Type B pancreatic cell (in vitro differentiated cells): ENCODE measurements around the gene MYO18A. TPM values are rescaled to one million over a fixed set of nuclear protein-coding genes. Genes with fewer than 3 reads are reported as not detected.

ENCODE experiments used
- DNase-seq: peaks from one replicate; pipeline ENCODE4 v3.0.0; 2021; ENCODE audit warnings: mixed read lengths; ENCODE audit not compliant: unreplicated experiment; ENCODE audit errors: extremely low spot score
- H3K27ac Mint-ChIP-seq: 2 replicates; pipeline ENCODE4 v1.8.0; 2021; ENCODE audit warnings: mild to moderate bottlenecking, mixed read lengths
- H3K27me3 Mint-ChIP-seq: 2 replicates; pipeline ENCODE4 v1.8.0; 2021; ENCODE audit warnings: mixed read lengths
- H3K36me3 Mint-ChIP-seq: 2 replicates; pipeline ENCODE4 v1.8.0; 2021; ENCODE audit warnings: mixed read lengths
- H3K4me1 Mint-ChIP-seq: one replicate; pipeline ENCODE4 v1.8.0; 2021; ENCODE audit warnings: mixed read lengths; ENCODE audit not compliant: unreplicated experiment
- H3K4me3 Mint-ChIP-seq: 2 replicates; pipeline ENCODE4 v1.8.0; 2021; ENCODE audit warnings: mild to moderate bottlenecking, mixed read lengths
- H3K9me3 Mint-ChIP-seq: 2 replicates; pipeline ENCODE4 v1.8.0; 2021; ENCODE audit warnings: mixed read lengths
- total RNA-seq: library from RNA; stranded (reverse); gene quantifications from 2 replicates; pipeline ENCODE4 v1.2.1, GENCODE V29; 2021; ENCODE audit warnings: low replicate concordance
- TF ChIP-seq, protein P1 (sequence below): fragments of 200-600 bp; sonication (generic); conservative IDR thresholded peaks from 2 replicates; pipeline ENCODE4 v1.5.0; 2021; ENCODE audit warnings: antibody characterized with exemption, mild to moderate bottlenecking

The MYO18A gene
- total RNA-seq, 1 donor from 2014 or later: 46.6 TPM

DNA sequence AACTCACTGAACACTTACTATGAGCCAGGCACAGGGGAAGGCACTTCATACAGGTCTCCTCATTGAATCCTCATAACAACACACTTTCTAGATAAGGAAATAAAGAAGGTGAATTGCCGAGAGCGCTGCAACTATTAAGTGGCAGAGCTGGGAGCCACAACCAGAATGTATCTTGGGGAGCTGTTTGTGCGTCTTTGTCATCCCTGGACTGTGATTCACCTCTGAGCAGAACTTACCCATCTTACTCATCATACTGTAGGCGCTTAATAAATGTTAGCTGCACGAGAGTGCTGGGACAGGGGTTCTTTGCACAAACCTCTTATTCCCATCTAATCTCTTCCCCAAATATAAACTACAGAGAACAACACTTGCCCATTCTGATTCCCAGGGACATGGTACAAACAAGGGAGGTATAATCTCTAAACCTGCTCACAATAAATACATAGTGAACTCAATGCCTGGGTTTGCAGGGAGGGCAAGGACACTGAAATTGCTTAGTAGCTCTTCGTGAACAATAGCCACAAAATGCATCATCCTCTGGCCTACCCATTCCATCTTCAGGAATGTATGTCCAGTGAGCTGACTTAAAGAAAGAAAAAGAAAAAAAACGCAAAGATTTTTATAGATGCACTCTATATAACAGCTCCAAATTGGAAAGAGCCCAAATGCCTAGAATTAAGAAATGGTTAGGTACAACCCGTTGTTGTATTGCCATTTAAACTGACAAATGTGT is 43.0 kb downstream of the MYO18A start:
- H3K27me3 Mint-ChIP-seq: no peaks in the 10 kb centered on the region
- TF ChIP-seq, protein P1, sequence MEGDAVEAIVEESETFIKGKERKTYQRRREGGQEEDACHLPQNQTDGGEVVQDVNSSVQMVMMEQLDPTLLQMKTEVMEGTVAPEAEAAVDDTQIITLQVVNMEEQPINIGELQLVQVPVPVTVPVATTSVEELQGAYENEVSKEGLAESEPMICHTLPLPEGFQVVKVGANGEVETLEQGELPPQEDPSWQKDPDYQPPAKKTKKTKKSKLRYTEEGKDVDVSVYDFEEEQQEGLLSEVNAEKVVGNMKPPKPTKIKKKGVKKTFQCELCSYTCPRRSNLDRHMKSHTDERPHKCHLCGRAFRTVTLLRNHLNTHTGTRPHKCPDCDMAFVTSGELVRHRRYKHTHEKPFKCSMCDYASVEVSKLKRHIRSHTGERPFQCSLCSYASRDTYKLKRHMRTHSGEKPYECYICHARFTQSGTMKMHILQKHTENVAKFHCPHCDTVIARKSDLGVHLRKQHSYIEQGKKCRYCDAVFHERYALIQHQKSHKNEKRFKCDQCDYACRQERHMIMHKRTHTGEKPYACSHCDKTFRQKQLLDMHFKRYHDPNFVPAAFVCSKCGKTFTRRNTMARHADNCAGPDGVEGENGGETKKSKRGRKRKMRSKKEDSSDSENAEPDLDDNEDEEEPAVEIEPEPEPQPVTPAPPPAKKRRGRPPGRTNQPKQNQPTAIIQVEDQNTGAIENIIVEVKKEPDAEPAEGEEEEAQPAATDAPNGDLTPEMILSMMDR: no peak
- H3K4me3 Mint-ChIP-seq: no peak overlapping the region
- no peak for DNase-seq
- no peaks in the 10 kb centered on the region for H3K9me3 Mint-ChIP-seq
- H3K4me1 Mint-ChIP-seq: peaks cover 28% of the 10 kb centered on the region
- H3K36me3 Mint-ChIP-seq: no peaks in the 10 kb centered on the region
- H3K27ac Mint-ChIP-seq: no peak overlapping the region

DNA sequence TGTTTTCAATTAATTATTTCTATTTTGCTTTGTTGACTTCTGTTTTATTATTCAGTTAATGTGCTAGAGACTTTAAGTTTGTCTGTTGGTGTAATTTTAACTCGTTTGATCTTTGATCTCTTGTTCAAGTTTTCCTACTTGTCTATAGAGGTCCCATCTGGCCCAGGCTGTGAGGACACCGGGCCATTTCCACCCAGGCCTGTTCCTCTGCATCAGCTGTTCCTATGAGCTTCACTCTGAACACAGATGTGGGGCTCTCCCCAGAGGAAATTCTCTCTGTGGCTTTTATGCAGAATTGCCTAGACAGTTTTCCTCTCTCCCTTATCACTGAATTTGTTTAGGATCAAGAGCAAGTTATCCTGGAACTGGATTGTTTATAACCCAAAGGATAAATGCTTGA is 44.7 kb downstream of the MYO18A start:
- Mint-ChIP-seq H3K9me3 (no peaks in the 10 kb centered on the region), H3K27ac (no peak overlapping the region), H3K27me3 (no peaks in the 10 kb centered on the region), H3K4me1 (peaks cover 16% of the 10 kb centered on the region), H3K4me3 (no peak overlapping the region), H3K36me3 (no peaks in the 10 kb centered on the region)
- DNase-seq: no peak
- TF ChIP-seq, protein P1: no peak

DNA sequence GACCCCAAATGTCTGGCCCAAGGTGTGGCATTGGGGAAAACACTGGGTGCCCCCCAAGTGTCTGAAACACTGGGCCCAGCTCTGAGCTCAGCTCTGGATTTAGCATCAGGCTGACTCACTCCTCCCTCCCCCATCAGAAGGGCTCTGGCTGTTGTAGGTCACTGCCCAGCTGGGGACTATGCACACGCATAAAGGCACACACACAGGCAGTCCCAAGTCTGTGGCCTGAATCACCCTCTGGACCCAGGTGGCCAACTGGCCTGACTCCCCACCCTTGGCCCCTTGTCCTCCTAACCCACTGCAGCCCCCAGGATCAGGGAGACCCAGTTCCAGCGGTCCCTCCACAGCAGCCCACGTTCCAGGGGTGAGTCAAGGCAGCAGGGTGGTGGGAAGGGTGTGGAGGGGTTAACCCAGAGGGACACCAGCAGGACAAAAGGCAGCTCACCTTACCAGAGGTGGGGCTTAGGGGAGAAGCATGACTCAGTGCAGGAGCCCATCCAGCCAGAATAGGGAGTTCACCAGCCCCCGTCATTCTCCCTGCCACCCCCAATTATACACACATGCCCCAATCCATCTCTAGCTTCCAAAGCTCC is 47.0 kb downstream of the MYO18A start:
- no peaks in the 10 kb centered on the region for H3K36me3 Mint-ChIP-seq
- no peak for DNase-seq

DNA sequence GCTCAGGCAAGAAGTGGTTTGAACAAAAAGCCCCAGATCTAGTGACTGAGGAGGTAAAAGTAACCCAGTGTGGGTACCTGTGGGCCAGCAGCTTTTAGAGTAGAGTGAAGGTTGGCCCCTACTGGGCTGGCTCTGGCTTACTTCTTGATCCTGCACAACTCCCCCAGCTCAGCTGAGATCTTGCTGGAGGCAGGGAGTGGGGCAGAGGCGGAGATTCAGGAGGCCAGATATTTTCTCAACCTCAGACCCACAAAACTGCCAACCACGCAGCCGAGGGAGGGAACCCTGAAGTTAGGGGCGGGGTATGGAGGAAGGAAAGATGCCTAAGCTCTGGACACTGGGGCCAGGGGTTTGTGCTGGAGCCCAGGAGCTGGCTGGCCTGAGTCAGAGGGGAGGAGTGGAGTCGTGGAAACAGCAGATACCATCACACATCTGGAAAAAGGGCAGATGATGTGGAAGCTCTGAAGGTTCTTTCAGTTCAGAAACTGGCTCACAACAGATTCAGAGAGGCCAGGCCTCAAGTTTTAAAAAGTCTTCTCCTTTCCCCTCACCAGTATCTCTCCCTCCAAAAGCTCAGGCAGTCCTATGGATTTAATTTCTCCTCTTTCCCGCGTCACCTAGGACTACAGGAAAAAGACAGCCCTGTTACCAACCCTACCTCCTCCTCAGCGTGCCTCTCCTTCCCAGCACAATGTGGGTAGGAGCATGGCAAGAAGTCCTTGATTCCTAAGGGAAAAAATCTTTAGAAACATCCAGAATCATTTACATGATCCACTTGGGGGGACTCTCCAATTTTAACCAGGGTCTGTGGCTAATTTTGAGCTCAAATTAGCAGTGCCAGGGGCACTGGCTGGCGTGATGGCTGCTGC is 48.1 kb downstream of the MYO18A start:
- Mint-ChIP-seq H3K4me1 (peaks cover 5% of the 10 kb centered on the region), H3K9me3 (no peaks in the 10 kb centered on the region), H3K27ac (no peak overlapping the region), H3K27me3 (no peaks in the 10 kb centered on the region), H3K4me3 (no peak overlapping the region), H3K36me3 (no peaks in the 10 kb centered on the region)
- TF ChIP-seq, protein P1: no peak
- DNase-seq: no peak

More for the DNA sequence above, 47.0 kb downstream of the MYO18A start:
- no peak overlapping the region for H3K27ac Mint-ChIP-seq
- TF ChIP-seq, protein P1: no peak
- no peak overlapping the region for H3K4me3 Mint-ChIP-seq
- no peaks in the 10 kb centered on the region for H3K27me3 Mint-ChIP-seq
- peaks cover 9% of the 10 kb centered on the region for H3K4me1 Mint-ChIP-seq
- no peaks in the 10 kb centered on the region for H3K9me3 Mint-ChIP-seq

DNA sequence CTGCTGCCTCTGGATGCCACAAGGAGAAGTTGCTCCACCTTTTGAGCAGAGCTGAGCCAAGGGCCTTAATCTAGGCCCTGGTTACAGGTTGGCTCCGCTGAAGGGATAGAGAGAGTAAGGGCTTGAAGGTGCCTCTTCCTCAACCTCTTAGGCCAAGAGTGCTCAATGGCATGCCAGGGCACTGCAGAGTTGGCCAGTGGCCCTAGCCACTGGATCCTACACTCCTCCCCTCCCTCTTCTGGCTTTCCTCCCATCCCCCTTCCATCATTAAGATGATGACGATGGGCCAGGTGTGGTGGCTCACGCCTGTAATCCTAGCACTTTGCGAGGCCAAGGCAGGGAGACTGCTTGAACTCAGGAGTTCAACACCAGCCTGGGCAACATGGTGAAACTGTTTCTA is 50.5 kb downstream of the MYO18A start:
- Mint-ChIP-seq H3K4me1 (peaks cover 10% of the 10 kb centered on the region), H3K36me3 (no peaks in the 10 kb centered on the region)

More for the DNA sequence above, 50.5 kb downstream of the MYO18A start:
- DNase-seq: no peak
- Mint-ChIP-seq H3K27ac (no peak overlapping the region), H3K9me3 (no peaks in the 10 kb centered on the region), H3K27me3 (no peaks in the 10 kb centered on the region), H3K4me3 (no peak overlapping the region)
- TF ChIP-seq, protein P1: no peak
